Loucy (cell line): ENCODE measurements around the gene PFKFB3.

ENCODE experiments used
- H2AFZ ChIP-seq: fragments of 200-600 bp; sonication (generic); 2 replicates; pipeline ENCODE4 v1.6.0; 2016; ENCODE audit warnings: antibody characterized with exemption, mild to moderate bottlenecking, low read length, moderate library complexity
- H3F3A ChIP-seq: fragments of 200-600 bp; 2 replicates; pipeline ENCODE4 v1.6.0; 2016; ENCODE audit warnings: antibody characterized with exemption, low read depth, mild to moderate bottlenecking
- H3K27me3 ChIP-seq: fragments of 200-600 bp; sonication (generic); 2 replicates; pipeline ENCODE4 v1.6.1; 2014; ENCODE audit warnings: low read length, mild to moderate bottlenecking; ENCODE audit not compliant: insufficient read depth, poor library complexity, severe bottlenecking
- H3K36me3 ChIP-seq: fragments of 200-600 bp; sonication (generic); 2 replicates; pipeline ENCODE4 v1.6.1; 2016; ENCODE audit warnings: low read length; ENCODE audit not compliant: insufficient read depth
- H3K4me1 ChIP-seq: fragments of 200-600 bp; sonication (generic); 2 replicates; pipeline ENCODE4 v1.5.1; 2014; ENCODE audit warnings: low read length, mild to moderate bottlenecking; ENCODE audit not compliant: insufficient read depth, poor library complexity, severe bottlenecking
- H3K4me2 ChIP-seq: fragments of 200-600 bp; sonication (generic); 2 replicates; pipeline ENCODE4 v1.6.0; 2014; ENCODE audit warnings: antibody characterized with exemption, low read length, low read depth, mild to moderate bottlenecking; ENCODE audit not compliant: poor library complexity, severe bottlenecking
- H3K4me3 ChIP-seq: fragments of 200-600 bp; sonication (generic); 2 replicates; pipeline ENCODE4 v1.5.1; 2014; ENCODE audit warnings: low read length, mild to moderate bottlenecking, mixed read lengths; ENCODE audit not compliant: poor library complexity, severe bottlenecking
- H3K79me2 ChIP-seq: fragments of 200-600 bp; sonication (generic); 2 replicates; pipeline ENCODE4 v1.6.1; 2014; ENCODE audit warnings: low read length; ENCODE audit not compliant: insufficient read depth
- H3K9ac ChIP-seq: fragments of 200-600 bp; sonication (generic); 2 replicates; pipeline ENCODE4 v1.6.0; 2014; ENCODE audit warnings: mild to moderate bottlenecking, low read depth, low read length, moderate library complexity; ENCODE audit not compliant: poor library complexity, severe bottlenecking
- H3K9me2 ChIP-seq: fragments of 200-600 bp; sonication (generic); replicated peaks from 2 replicates; pipeline ENCODE4 v1.6.1; 2016; ENCODE audit warnings: low read depth, low read length, mixed read lengths
- H3K9me3 ChIP-seq: fragments of 200-600 bp; sonication (generic); 2 replicates; pipeline ENCODE4 v1.6.1; 2014; ENCODE audit warnings: mild to moderate bottlenecking, antibody characterized with exemption, low read length, low read depth; ENCODE audit not compliant: insufficient read depth
- H4K20me1 ChIP-seq: fragments of 200-600 bp; sonication (generic); 2 replicates; pipeline ENCODE4 v1.6.0; 2014; ENCODE audit warnings: antibody characterized with exemption, low read length, mild to moderate bottlenecking; ENCODE audit not compliant: insufficient read depth, poor library complexity, severe bottlenecking
- CTCF ChIP-seq: fragments of 200-600 bp; sonication (generic); conservative IDR thresholded peaks from 2 replicates; pipeline ENCODE4 v1.5.1; 2014; ENCODE audit warnings: mild to moderate bottlenecking, antibody characterized with exemption, low read length
- EZH2phosphoT487 ChIP-seq: fragments of 200-600 bp; IDR thresholded peaks from 2 replicates; pipeline ENCODE4 v1.6.1; 2018; ENCODE audit warnings: antibody characterized with exemption, mild to moderate bottlenecking, moderate library complexity, borderline replicate concordance

PFKFB3 gene

GRCh38 chr10:6278519-6279120 is 75.9 kb downstream of the PFKFB3 start:
- Histone ChIP-seq H2AFZ (no peak overlapping the region), H3K4me2 (no peak overlapping the region)

GRCh38 chr10:6279540-6280267 is 77.0 kb downstream of the PFKFB3 start:
- Histone ChIP-seq H3K4me1 (no peaks in the 10 kb centered on the region), H3K9me2 (no peaks in the 10 kb centered on the region), H3K36me3 (no peaks in the 10 kb centered on the region), H4K20me1 (no peaks in the 10 kb centered on the region), H3K4me2 (no peak overlapping the region), H3F3A (no peaks in the 10 kb centered on the region), H3K79me2 (no peaks in the 10 kb centered on the region), H3K27me3 (no peaks in the 10 kb centered on the region), H2AFZ (no peak overlapping the region), H3K4me3 (no peak overlapping the region), H3K9me3 (no peaks in the 10 kb centered on the region), H3K9ac (no peak overlapping the region)
- TF ChIP-seq EZH2phosphoT487 (no peak), CTCF (no peak)

More at GRCh38 chr10:6278519-6279120, 75.9 kb downstream of the PFKFB3 start:
- no peaks in the 10 kb centered on the region for H3K9me2 ChIP-seq
- no peak overlapping the region for H3K9ac ChIP-seq
- no peaks in the 10 kb centered on the region for H4K20me1 ChIP-seq
- TF ChIP-seq EZH2phosphoT487 (no peak), CTCF (no peak)
- H3K79me2 ChIP-seq, result no peaks in the 10 kb centered on the region
- H3K27me3 ChIP-seq, result no peaks in the 10 kb centered on the region
- H3F3A ChIP-seq, result no peaks in the 10 kb centered on the region
- H3K9me3 ChIP-seq, result no peaks in the 10 kb centered on the region
- no peaks in the 10 kb centered on the region for H3K4me1 ChIP-seq
- no peaks in the 10 kb centered on the region for H3K36me3 ChIP-seq
- H3K4me3 ChIP-seq, result no peak overlapping the region

- H3K4me1 ChIP-seq, result no peaks in the 10 kb centered on the region
- no peak overlapping the region for H2AFZ ChIP-seq
- H3K4me3 ChIP-seq, result no peak overlapping the region
- TF ChIP-seq EZH2phosphoT487 (no peak), CTCF (no peak)
- no peaks in the 10 kb centered on the region for H3K9me2 ChIP-seq
- no peaks in the 10 kb centered on the region for H3K79me2 ChIP-seq
- H3K36me3 ChIP-seq, result no peaks in the 10 kb centered on the region
- no peaks in the 10 kb centered on the region for H3F3A ChIP-seq
- H3K9ac ChIP-seq, result no peak overlapping the region
- H4K20me1 ChIP-seq, result no peaks in the 10 kb centered on the region
- H3K9me3 ChIP-seq, result no peaks in the 10 kb centered on the region
- no peaks in the 10 kb centered on the region for H3K27me3 ChIP-seq
- no peak overlapping the region for H3K4me2 ChIP-seq
Measured at GRCh38 chr10:6280291-6280690, 77.6 kb downstream of the PFKFB3 start.
